ENCODE measurements around the gene MLXIP. TPM values are rescaled to one million over a fixed set of nuclear protein-coding genes. Genes with fewer than 3 reads are reported as not detected.
A peak's percentile ranks its signal among the peaks of the same experiment; 100 is the strongest.

Gene MLXIP
- total and polyA plus RNA-seq, 9 of the 15 experiments (the other 6 are each of a cell fraction or from before 2014, with no cell fraction given) = 2.2 to 66.3 (median 18.1) TPM

GRCh38 chr12:122067548-122067947 is 11.0 kb upstream of the MLXIP start:
- H3K36me3 ChIP-seq (ENCODE audit: control insufficient read depth, insufficient read depth, low read length) = peaks cover 33% of the 10 kb centered on the region
- H3K27me3 ChIP-seq (ENCODE audit: control insufficient read depth in 2 of 2, insufficient read depth in 2 of 2, low read length in 2 of 2) = no peaks in the 10 kb centered on the region
- BruUV-seq (replicated peaks) = no TSS peak
- peaks cover 44 to 58% of the 10 kb centered on the region in 2 experiments for H3K4me1 ChIP-seq (replicated peaks in 1 of 2; ENCODE audit: control insufficient read depth in 2 of 2, insufficient read depth in 2 of 2, low read length in 2 of 2)
- H4K20me1 ChIP-seq (replicated peaks; ENCODE audit: control insufficient read depth, insufficient read depth, low read length) = no peaks in the 10 kb centered on the region
- no peak overlapping the region for H3K4me3 ChIP-seq
- no peak for DNase-seq (ENCODE audit: extremely low read depth in 1 of 4, low spot score in 3 of 4)
- 0 out of 4 replicates have a peak overlapping the region, but pooled peaks of 1 of the 2 experiments have one; percentile 48 for H3K9ac ChIP-seq (ENCODE audit: insufficient read depth in 1 of 2, low read depth in 2 of 2, low read length in 2 of 2)
- CTCF ChIA-PET (ENCODE audit: low intra/inter-chr PET ratio) = no interaction called here
- no peaks in the 10 kb centered on the region for H3K9me3 ChIP-seq (replicated peaks; ENCODE audit: control insufficient read depth, insufficient read depth, low read depth, low read length)
- no peak overlapping the region for H2AFZ ChIP-seq (ENCODE audit: low read depth, low read length)
- POLR2A ChIA-PET = interaction anchor here (0.9 to 1.6 kb wide), 2 partner anchors 8 to 24 kb away, joined by 3 to 7 read pairs; no protein-coding TSS in a partner anchor
- H3K79me2 ChIP-seq (ENCODE audit: control insufficient read depth, insufficient read depth, low read length) = peaks cover 47% of the 10 kb centered on the region
- TF ChIP-seq CEBPB (tag; IDR thresholded peaks at IDR 0.05) = peak; percentile 64; the same call in 1 of the 2 replicates
- TF ChIP-seq, protein P1, sequence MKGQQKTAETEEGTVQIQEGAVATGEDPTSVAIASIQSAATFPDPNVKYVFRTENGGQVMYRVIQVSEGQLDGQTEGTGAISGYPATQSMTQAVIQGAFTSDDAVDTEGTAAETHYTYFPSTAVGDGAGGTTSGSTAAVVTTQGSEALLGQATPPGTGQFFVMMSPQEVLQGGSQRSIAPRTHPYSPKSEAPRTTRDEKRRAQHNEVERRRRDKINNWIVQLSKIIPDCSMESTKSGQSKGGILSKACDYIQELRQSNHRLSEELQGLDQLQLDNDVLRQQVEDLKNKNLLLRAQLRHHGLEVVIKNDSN (CRISPR knock-in tag; IDR thresholded peaks at IDR 0.05) = no peak
- in situ Hi-C loops (cut with MboI) (no loop called here), intact Hi-C loops (cut with micrococcal nuclease) (no loop called here)
- ATAC-seq = no peak
- 93% methylated on average over 5 of the region's 5 CpGs for WGBS (ENCODE audit: insufficient coverage, low coverage, missing lambda C conversion rate)
- FAIRE-seq = no peak
- no peak overlapping the region for H3K4me2 ChIP-seq (ENCODE audit: insufficient read depth, low read length)
- no peak overlapping the region for H3K27ac ChIP-seq (ENCODE audit: extremely low read depth, low read depth, low read length)
- no peaks in the 10 kb centered on the region for H3K9me1 ChIP-seq (ENCODE audit: control insufficient read depth, insufficient read depth, low read length)

DNA sequence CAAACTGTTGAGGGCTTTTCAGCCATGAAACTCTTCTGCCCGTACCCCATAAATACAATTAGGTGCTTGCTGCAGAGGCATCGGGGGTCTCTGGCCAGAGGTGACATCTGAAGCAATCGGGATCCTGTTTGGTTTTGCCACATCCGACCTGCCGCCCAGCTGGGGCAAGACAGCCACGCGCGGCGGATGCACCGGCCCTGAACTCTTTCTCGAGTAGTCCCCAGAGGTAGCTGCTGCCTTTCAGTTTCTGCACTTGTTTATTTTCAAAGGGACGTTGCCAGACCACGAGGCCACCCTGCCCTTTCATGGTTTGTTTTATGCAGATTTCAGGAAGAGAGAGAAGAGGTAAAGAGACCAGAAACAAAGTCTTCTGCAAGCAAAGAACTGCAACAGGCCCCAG is 10.6 kb upstream of the MLXIP start:
- WGBS (ENCODE audit: insufficient coverage, low coverage, missing lambda C conversion rate) = 75% methylated on average over 13 of the region's 13 CpGs
- in situ Hi-C loops (cut with MboI) = no loop called here
- BruUV-seq (replicated peaks) = no TSS peak
- ChIA-PET CTCF (ENCODE audit: low intra/inter-chr PET ratio) (no interaction called here), POLR2A (interaction anchor here (0.9 kb wide), 1 partner anchor 23 kb away, joined by 3 read pairs; no protein-coding TSS in a partner anchor)
- FAIRE-seq = no peak
- Histone ChIP-seq H3K36me3 (ENCODE audit: control insufficient read depth, insufficient read depth, low read length) (peaks cover 33% of the 10 kb centered on the region), H3K4me2 (ENCODE audit: insufficient read depth, low read length) (no peak overlapping the region), H3K9me3 (replicated peaks; ENCODE audit: control insufficient read depth, insufficient read depth, low read depth, low read length) (no peaks in the 10 kb centered on the region), H3K27ac (ENCODE audit: extremely low read depth, low read depth, low read length) (no peak overlapping the region), H3K9me1 (ENCODE audit: control insufficient read depth, insufficient read depth, low read length) (no peaks in the 10 kb centered on the region), H2AFZ (ENCODE audit: low read depth, low read length) (no peak overlapping the region), H3K79me2 (ENCODE audit: control insufficient read depth, insufficient read depth, low read length) (peaks cover 47% of the 10 kb centered on the region), H3K9ac (ENCODE audit: insufficient read depth in 1 of 2, low read depth in 2 of 2, low read length in 2 of 2) (0 out of 4 replicates have a peak overlapping the region, but pooled peaks of 1 of the 2 experiments have one; percentile 48), H3K4me1 (replicated peaks in 1 of 2; ENCODE audit: control insufficient read depth in 2 of 2, insufficient read depth in 2 of 2, low read length in 2 of 2) (peaks cover 41 to 55% of the 10 kb centered on the region in 2 experiments), H3K27me3 (ENCODE audit: control insufficient read depth in 2 of 2, insufficient read depth in 2 of 2, low read length in 2 of 2) (no peaks in the 10 kb centered on the region), H4K20me1 (replicated peaks; ENCODE audit: control insufficient read depth, insufficient read depth, low read length) (no peaks in the 10 kb centered on the region), H3K4me3 (no peak overlapping the region)
- TF ChIP-seq PBX2 (CRISPR knock-in tag; IDR thresholded peaks at IDR 0.05; ENCODE audit: low read depth) (no peak), PBX2 (tag; conservative IDR thresholded peaks at IDR 0.05; ENCODE audit: low read depth) (no peak), ZHX1 (conservative IDR thresholded peaks at IDR 0.05; ENCODE audit: low read length) (no peak)
- intact Hi-C loops (cut with micrococcal nuclease) = no loop called here
- ATAC-seq = no peak
- no peak for DNase-seq (ENCODE audit: extremely low read depth in 1 of 4, low spot score in 3 of 4)

Measured in K562 (cell line).